HepG2 (cell line): ENCODE data around the gene TH. TPM values are rescaled to one million over a fixed set of nuclear protein-coding genes. Genes with fewer than 3 reads are reported as not detected.
A peak's percentile ranks its signal among the peaks of the same experiment; 100 is the strongest.

Experiments
- ATAC-seq: fragments of 200-7000 bp; cut with Tn5 transposase; 3 replicates; pipeline ENCODE4 v1.9.1; 2020; ENCODE audit warnings: mild to moderate bottlenecking, moderate library complexity
- BruUV-seq: library from RNA; stranded (reverse); fragments of 400-500 nt; replicated peaks from 2 replicates; lab custom pipeline; 2021; lab: Mats Ljungman, UMichigan
- CTCF ChIA-PET: fragments of 300-600 bp; formaldehyde crosslinking; extraction: SDS; loops from one replicate; lab custom pipeline; 2021; ENCODE audit warnings: low total read pairs, inconsistent platforms, low intra/inter-chr PET ratio; lab: Yijun Ruan, JAX
- POLR2A ChIA-PET: fragments of 350-600 bp; sonication (Branson Sonifier 250); formaldehyde crosslinking; loops from one replicate; lab custom pipeline; 2020; ENCODE audit warnings: antibody characterized with exemption, inconsistent platforms; lab: Yijun Ruan, JAX
- DNase-seq: peaks from one replicate; pipeline ENCODE4 v3.0.0-alpha.2; 2015; ENCODE audit warnings: low spot score
- FAIRE-seq: peaks from 3 replicates; lab custom pipeline; 2011; peaks lifted over from hg19 to GRCh38; lab: Jason Lieb, UNC
- H2AFZ ChIP-seq: one replicate; pipeline ENCODE4 v1.6.1; 2011; ENCODE audit warnings: low read length, inconsistent platforms
- H3K27ac ChIP-seq: fragments of 300-600 bp; 3 replicates; pipeline ENCODE4 v1.8.0; 2011; ENCODE audit warnings: mixed run types, mild to moderate bottlenecking, mixed read lengths, low read length, inconsistent platforms; ENCODE audit not compliant: insufficient read depth; ENCODE audit errors: extremely low read length
- H3K27me3 ChIP-seq, 2 experiments: fragments of 200-600 bp in 1 of 2; 2 replicates in 1 of 2; 3 replicates in 1 of 2; pipeline versions ENCODE4 v1.6.0 to v1.8.0; 2011; ENCODE audit warnings: low read length in 2 of 2, mild to moderate bottlenecking in 2 of 2, moderate library complexity in 2 of 2, inconsistent platforms in 1 of 2; ENCODE audit not compliant: insufficient read depth in 2 of 2, control insufficient read depth in 1 of 2
- H3K36me3 ChIP-seq, 2 experiments: fragments of 200-600 bp in 1 of 2; replicated peaks in 1 of 2; 2 replicates in 1 of 2; 3 replicates in 1 of 2; pipeline versions ENCODE4 v1.5.1 to v1.8.0; 2011; ENCODE audit warnings: low read length in 2 of 2, inconsistent platforms in 1 of 2; ENCODE audit not compliant: insufficient read depth in 2 of 2, control insufficient read depth in 1 of 2
- H3K4me1 ChIP-seq: 2 replicates; pipeline ENCODE4 v1.5.1; 2012; ENCODE audit warnings: low read length, inconsistent platforms; ENCODE audit not compliant: insufficient read depth
- H3K4me2 ChIP-seq: 2 replicates; pipeline ENCODE4 v1.6.0; 2011; ENCODE audit warnings: low read depth, low read length, inconsistent platforms
- H3K4me3 ChIP-seq, 3 experiments: fragments of 200-600 bp in 1 of 3; sonication (generic), shearing (Covaris generic) in 1 of 3; replicated peaks in 1 of 3; 2 replicates each; pipeline ENCODE4 v1.5.1; 2011 to 2016; ENCODE audit warnings: low read length in 3 of 3, inconsistent platforms in 2 of 3, low read depth in 2 of 3, mild to moderate bottlenecking in 2 of 3, control low read depth in 1 of 3, mixed read lengths in 1 of 3; ENCODE audit not compliant: insufficient read depth in 1 of 3
- H3K79me2 ChIP-seq: one replicate; pipeline ENCODE4 v1.6.1; 2011; ENCODE audit warnings: low read length, inconsistent platforms; ENCODE audit not compliant: insufficient read depth
- H3K9ac ChIP-seq: 2 replicates; pipeline ENCODE4 v1.6.0; 2011; ENCODE audit warnings: mild to moderate bottlenecking, low read depth, low read length, inconsistent platforms; ENCODE audit not compliant: insufficient read depth
- H3K9me3 ChIP-seq: 2 replicates; pipeline ENCODE4 v1.5.1; 2012; ENCODE audit warnings: mild to moderate bottlenecking, low read length
- H4K20me1 ChIP-seq: 2 replicates; pipeline ENCODE4 v1.6.0; 2011; ENCODE audit warnings: inconsistent platforms, mild to moderate bottlenecking, low read length, moderate library complexity; ENCODE audit not compliant: insufficient read depth
- CBX2 ChIP-seq, 2 experiments: fragments of 200-600 bp in 1 of 2; sonication (generic); formaldehyde crosslinking in 1 of 2; IDR thresholded peaks; 2 replicates each; pipeline versions ENCODE4 v1.7.0 to v1.8.1; 2018 to 2022; ENCODE audit warnings: low read depth in 2 of 2, low read length in 1 of 2, mild to moderate bottlenecking in 1 of 2, missing genetic modification reagents in 1 of 2
- CEBPB ChIP-seq: IDR thresholded peaks from 2 replicates; pipeline ENCODE4 v1.6.1; 2011; ENCODE audit warnings: low read depth, low read length, improper control_type of control experiment, borderline replicate concordance
- FOSL2 ChIP-seq: sonication (generic); formaldehyde crosslinking; IDR thresholded peaks from 2 replicates; pipeline ENCODE4 v1.4.0; 2020; ENCODE audit warnings: missing genetic modification reagents
- HIVEP1 ChIP-seq: sonication (generic); formaldehyde crosslinking; IDR thresholded peaks from 2 replicates; pipeline ENCODE4 v1.4.0; 2020; ENCODE audit warnings: mild to moderate bottlenecking, missing genetic modification reagents
- KDM1A ChIP-seq: IDR thresholded peaks from 2 replicates; pipeline ENCODE4 v1.6.1; 2016; ENCODE audit warnings: missing compliant biosample characterization
- MEIS2 ChIP-seq: sonication (generic); formaldehyde crosslinking; IDR thresholded peaks from 2 replicates; pipeline ENCODE4 v1.9.0; 2021; ENCODE audit warnings: mild to moderate bottlenecking, missing genetic modification reagents
- TAF1 ChIP-seq: sonication (generic); formaldehyde crosslinking; IDR thresholded peaks from 2 replicates; pipeline ENCODE4 v1.4.0; 2020; ENCODE audit warnings: missing genetic modification reagents
- ZNF598 ChIP-seq: sonication (generic); formaldehyde crosslinking; IDR thresholded peaks from 2 replicates; pipeline ENCODE4 v1.5.1; 2020; ENCODE audit warnings: mild to moderate bottlenecking, missing genetic modification reagents, borderline replicate concordance
- ZNF629 ChIP-seq: sonication (generic); formaldehyde crosslinking; conservative IDR thresholded peaks from 2 replicates; pipeline ENCODE4 v1.5.0; 2020; ENCODE audit warnings: missing genetic modification reagents
- WGBS: methylation state at CpG from one replicate; pipeline ENCODE4 v1.1.6; 2017; ENCODE audit warnings: low lambda C conversion rate; 5-methylcytosine and 5-hydroxymethylcytosine counted together
- in situ Hi-C: cut with HindIII; loops from 2 replicates; pipeline ENCODE4 v1.10.0; 2017; ENCODE audit warnings: low pct_unique_long_range_greater_than_20kb; ENCODE audit not compliant: extremely low pct_ligation_motif_present
- intact Hi-C: fragments of 100-400 bp; cut with micrococcal nuclease; formaldehyde crosslinking; loops from one replicate; pipeline ENCODE4 v1.10.0; 2022; ENCODE audit not compliant: unreplicated experiment
- polyA plus RNA-seq, 8 experiments: library from polyadenylated mRNA; depleted of rRNA in 3 of 8; stranded (reverse) in 7 of 8; unstranded in 1 of 8; fragments of >200 nt; fragmentation: Illumina TruSeq in 4 of 8; extraction: Trizol in 4 of 8; gene quantifications; 2 replicates each; pipeline versions ENCODE4 v1.2.1 to v1.2.3, GENCODE V29; 2011 to 2016; ENCODE audit warnings: low read depth in 4 of 8, missing spikeins in 1 of 8, mixed read lengths in 1 of 8; ENCODE audit not compliant: insufficient read depth in 1 of 8
- total RNA-seq, 5 experiments: library from RNA; depleted of rRNA; stranded (reverse); fragments of >200 nt; fragmentation: Illumina TruSeq; extraction: Trizol; gene quantifications; 2 replicates each; pipeline ENCODE4 v1.2.3, GENCODE V29; 2016; ENCODE audit warnings: low read depth in 1 of 5
- TF ChIP-seq, protein P1 (sequence below): sonication (generic); formaldehyde crosslinking; IDR thresholded peaks from 2 replicates; pipeline ENCODE4 v1.5.0; 2020; ENCODE audit warnings: mild to moderate bottlenecking, missing genetic modification reagents, borderline replicate concordance

The TH gene
- total and polyA plus RNA-seq, 2 of the 13 experiments (the other 11 are each of a cell fraction or from before 2014, with no cell fraction given): 0.36 TPM; not detected in 1

DNA sequence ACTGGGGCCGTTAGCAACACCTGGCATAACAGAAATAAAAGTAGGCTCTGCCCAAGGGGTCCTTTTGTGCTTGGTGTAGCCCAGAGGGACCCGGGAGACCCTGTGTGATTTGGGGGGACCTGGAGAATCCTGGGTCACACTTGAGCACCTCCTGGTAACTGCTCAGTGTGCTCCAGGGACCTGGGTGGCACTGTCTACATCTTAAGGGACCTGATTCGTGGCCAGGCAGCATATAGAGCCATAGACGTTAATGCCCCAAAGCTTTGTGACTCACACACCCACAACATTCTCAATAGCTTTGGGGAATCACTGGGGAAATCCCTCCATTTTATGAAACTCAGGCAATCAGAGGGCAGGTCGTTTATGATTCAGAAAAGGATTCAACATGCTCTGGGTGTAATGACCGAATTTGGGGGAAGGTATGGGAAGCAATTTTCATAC lies 28.8 kb downstream of the TH start (continued):
- no peak for TF ChIP-seq ZNF629
- TF ChIP-seq, all 625 proteins: peak for 0

DNA sequence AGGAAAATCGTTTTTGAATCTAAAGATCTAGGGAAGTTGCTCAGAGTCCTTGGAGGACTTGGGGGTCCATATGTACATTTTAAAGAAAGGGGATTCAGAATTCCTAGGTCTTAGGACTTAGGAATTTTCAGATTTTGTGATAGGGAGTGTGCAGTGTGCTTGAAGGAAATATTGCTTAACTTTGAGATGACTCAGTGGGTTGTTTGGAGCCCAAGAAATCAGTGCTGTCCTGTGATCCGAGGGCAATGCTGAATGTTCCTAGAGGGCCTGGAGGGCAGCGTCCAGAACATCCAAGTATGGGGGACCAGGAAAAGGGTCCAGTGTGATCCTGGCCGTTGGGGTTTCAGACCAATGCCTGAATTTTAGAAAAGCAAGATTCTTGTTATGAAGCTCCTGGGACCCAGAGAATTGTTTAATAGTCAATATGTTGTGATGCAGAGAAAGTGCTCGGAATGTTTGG lies 29.3 kb downstream of the TH start:
- H3K4me3 ChIP-seq: peak overlapping the region in 1 of 3 experiments; percentile 11; a peak in 1 of 6 replicates
- no peak overlapping the region for H3K27ac ChIP-seq
- H2AFZ ChIP-seq: no peak overlapping the region
- peak overlapping the region; percentile 29; the same call in 1 of the 2 replicates for H3K9ac ChIP-seq
- DNase-seq (no peak), FAIRE-seq (no peak), ATAC-seq (no peak)
- H4K20me1 ChIP-seq: peaks cover 9% of the 10 kb centered on the region; the same call in 1 of the 2 replicates
- 11% methylated on average over 4 of the region's 5 CpGs for WGBS
- H3K79me2 ChIP-seq: peaks cover 5% of the 10 kb centered on the region
- peaks cover 36% of the 10 kb centered on the region for H3K4me1 ChIP-seq
- in situ Hi-C loops: no loop called here
- H3K27me3 ChIP-seq: peaks cover 8 to 65% of the 10 kb centered on the region in 2 experiments
- CTCF ChIA-PET: no interaction called here
- TF ChIP-seq, protein P1, sequence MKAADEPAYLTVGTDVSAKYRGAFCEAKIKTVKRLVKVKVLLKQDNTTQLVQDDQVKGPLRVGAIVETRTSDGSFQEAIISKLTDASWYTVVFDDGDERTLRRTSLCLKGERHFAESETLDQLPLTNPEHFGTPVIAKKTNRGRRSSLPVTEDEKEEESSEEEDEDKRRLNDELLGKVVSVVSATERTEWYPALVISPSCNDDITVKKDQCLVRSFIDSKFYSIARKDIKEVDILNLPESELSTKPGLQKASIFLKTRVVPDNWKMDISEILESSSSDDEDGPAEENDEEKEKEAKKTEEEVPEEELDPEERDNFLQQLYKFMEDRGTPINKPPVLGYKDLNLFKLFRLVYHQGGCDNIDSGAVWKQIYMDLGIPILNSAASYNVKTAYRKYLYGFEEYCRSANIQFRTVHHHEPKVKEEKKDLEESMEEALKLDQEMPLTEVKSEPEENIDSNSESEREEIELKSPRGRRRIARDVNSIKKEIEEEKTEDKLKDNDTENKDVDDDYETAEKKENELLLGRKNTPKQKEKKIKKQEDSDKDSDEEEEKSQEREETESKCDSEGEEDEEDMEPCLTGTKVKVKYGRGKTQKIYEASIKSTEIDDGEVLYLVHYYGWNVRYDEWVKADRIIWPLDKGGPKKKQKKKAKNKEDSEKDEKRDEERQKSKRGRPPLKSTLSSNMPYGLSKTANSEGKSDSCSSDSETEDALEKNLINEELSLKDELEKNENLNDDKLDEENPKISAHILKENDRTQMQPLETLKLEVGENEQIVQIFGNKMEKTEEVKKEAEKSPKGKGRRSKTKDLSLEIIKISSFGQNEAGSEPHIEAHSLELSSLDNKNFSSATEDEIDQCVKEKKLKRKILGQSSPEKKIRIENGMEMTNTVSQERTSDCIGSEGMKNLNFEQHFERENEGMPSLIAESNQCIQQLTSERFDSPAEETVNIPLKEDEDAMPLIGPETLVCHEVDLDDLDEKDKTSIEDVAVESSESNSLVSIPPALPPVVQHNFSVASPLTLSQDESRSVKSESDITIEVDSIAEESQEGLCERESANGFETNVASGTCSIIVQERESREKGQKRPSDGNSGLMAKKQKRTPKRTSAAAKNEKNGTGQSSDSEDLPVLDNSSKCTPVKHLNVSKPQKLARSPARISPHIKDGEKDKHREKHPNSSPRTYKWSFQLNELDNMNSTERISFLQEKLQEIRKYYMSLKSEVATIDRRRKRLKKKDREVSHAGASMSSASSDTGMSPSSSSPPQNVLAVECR (CRISPR knock-in tag): no peak
- TF ChIP-seq CBX2 (IDR thresholded peaks at IDR 0.05; ENCODE audit: low read depth, low read length) (peak; percentile 24; the same call in 1 of the 2 replicates), CBX2 (CRISPR knock-in tag; IDR thresholded peaks at IDR 0.05; ENCODE audit: low read depth) (no peak), TAF1 (no peak), FOSL2 (peak; percentile 34), MEIS2 (CRISPR knock-in tag) (no peak), CEBPB (0 out of 2 replicates have a peak, but pooled peaks have one; percentile 22), ZNF598 (CRISPR knock-in tag) (no peak), KDM1A (no peak), HIVEP1 (CRISPR knock-in tag) (no peak)
- BruUV-seq: no TSS peak
- POLR2A ChIA-PET: interaction anchor here (2.1 kb wide), 1 partner anchor 154 kb away, joined by 10 read pairs; no protein-coding TSS in a partner anchor
- no peaks in the 10 kb centered on the region for H3K36me3 ChIP-seq
- intact Hi-C loops: no loop called here
- H3K9me3 ChIP-seq: no peaks in the 10 kb centered on the region
- H3K4me2 ChIP-seq: peak overlapping the region; percentile 20; the same call in 1 of the 2 replicates
